Measurements from ENCODE around the gene THEM5.
"Not testable (repeated sequence)": the region's sequence is repeated elsewhere in the genome, so short reads cannot be mapped to it uniquely, and the experiment has no call there.

Gene THEM5

GRCh38 chr1:151853411-151853943 lies at the start of gene THEM5:
Gene THEM5 (minus strand): TSS chr1:151853712. CDS start chr1:151853565, 147 bp downstream.
- DNase-seq, result no peak

GRCh38 chr1:151902858-151903257 lies 49.3 kb upstream of the THEM5 start:
- no peak for DNase-seq

GRCh38 chr1:151900804-151901203 lies 47.3 kb upstream of the THEM5 start:
- not testable (repeated sequence) for DNase-seq

GRCh38 chr1:151898519-151898991 lies 45.0 kb upstream of the THEM5 start:
- no peak for DNase-seq

GRCh38 chr1:151897991-151898431 lies 44.5 kb upstream of the THEM5 start:
- DNase-seq, result no peak

- DNase-seq, result no peak
These were observed 39.8 kb upstream of the THEM5 start for GRCh38 chr1:151893176-151893924.

- DNase-seq, result no peak
These were observed 38.7 kb upstream of the THEM5 start for GRCh38 chr1:151892190-151892589.

- no peak for DNase-seq
These were observed 38.0 kb upstream of the THEM5 start for GRCh38 chr1:151891512-151891911.

GRCh38 chr1:151888972-151889570 lies 35.6 kb upstream of the THEM5 start:
- DNase-seq, result no peak

GRCh38 chr1:151887028-151887427 lies 33.5 kb upstream of the THEM5 start:
- no peak for DNase-seq

GRCh38 chr1:151885479-151885878 lies 32.0 kb upstream of the THEM5 start:
- no peak for DNase-seq

GRCh38 chr1:151884879-151885278 lies 31.4 kb upstream of the THEM5 start:
- not testable (repeated sequence) for DNase-seq

GRCh38 chr1:151884445-151884844 lies 30.9 kb upstream of the THEM5 start:
- not testable (repeated sequence) for DNase-seq

GRCh38 chr1:151883898-151884297 lies 30.4 kb upstream of the THEM5 start:
- DNase-seq, result not testable (repeated sequence)

GRCh38 chr1:151882918-151883317 lies 29.4 kb upstream of the THEM5 start:
- DNase-seq, result not testable (repeated sequence)

- DNase-seq, result no peak
These were observed 29.0 kb upstream of the THEM5 start for GRCh38 chr1:151882466-151882865.

- no peak for DNase-seq
These were observed 28.0 kb upstream of the THEM5 start for GRCh38 chr1:151881479-151881878.

GRCh38 chr1:151875419-151876097 lies 22.0 kb upstream of the THEM5 start:
- no peak for DNase-seq

- DNase-seq, result not testable (repeated sequence)
These were observed 19.3 kb upstream of the THEM5 start for GRCh38 chr1:151872776-151873175.

- no peak for DNase-seq
These were observed 17.9 kb upstream of the THEM5 start for GRCh38 chr1:151871284-151872030.

GRCh38 chr1:151868486-151868885 lies 15.0 kb upstream of the THEM5 start:
- no peak for DNase-seq

- DNase-seq, result no peak
These were observed 14.4 kb upstream of the THEM5 start for GRCh38 chr1:151867765-151868411.
